BE2C (cell line): ENCODE measurements around the gene TJP2.

ENCODE experiments used
- DNase-seq: peaks from one replicate; pipeline ENCODE4 v3.0.0-alpha.2; 2020
- H3K27me3 ChIP-seq: fragments of 250-450 bp; sonication (Bioruptor Pico); 2 replicates; pipeline ENCODE4 v1.5.1; 2020; ENCODE audit warnings: mild to moderate bottlenecking
- H3K36me3 ChIP-seq: fragments of 250-450 bp; sonication (Bioruptor Pico); 2 replicates; pipeline ENCODE4 v1.5.1; 2020; ENCODE audit warnings: mild to moderate bottlenecking
- H3K4me1 ChIP-seq: fragments of 250-450 bp; sonication (Bioruptor Pico); 2 replicates; pipeline ENCODE4 v1.5.1; 2020
- H3K4me3 ChIP-seq: 2 replicates; pipeline ENCODE4 v1.5.1; 2011; ENCODE audit warnings: low read depth, low read length
- H3K9me3 ChIP-seq: fragments of 250-450 bp; sonication (Bioruptor Pico); 2 replicates; pipeline ENCODE4 v1.5.1; 2020
- TF ChIP-seq, protein P1 (sequence below): IDR thresholded peaks from 2 replicates; pipeline ENCODE4 v1.5.1; 2012; ENCODE audit warnings: mild to moderate bottlenecking, low read depth, low read length

The TJP2 gene

GRCh38 chr9:69272212-69272611 is 98.1 kb downstream of the TJP2 start:
- DNase-seq: no peak
- Histone ChIP-seq H3K4me3 (no peak overlapping the region), H3K27me3 (no peaks in the 10 kb centered on the region), H3K4me1 (no peaks in the 10 kb centered on the region), H3K9me3 (no peaks in the 10 kb centered on the region), H3K36me3 (no peaks in the 10 kb centered on the region)
- TF ChIP-seq, protein P1, sequence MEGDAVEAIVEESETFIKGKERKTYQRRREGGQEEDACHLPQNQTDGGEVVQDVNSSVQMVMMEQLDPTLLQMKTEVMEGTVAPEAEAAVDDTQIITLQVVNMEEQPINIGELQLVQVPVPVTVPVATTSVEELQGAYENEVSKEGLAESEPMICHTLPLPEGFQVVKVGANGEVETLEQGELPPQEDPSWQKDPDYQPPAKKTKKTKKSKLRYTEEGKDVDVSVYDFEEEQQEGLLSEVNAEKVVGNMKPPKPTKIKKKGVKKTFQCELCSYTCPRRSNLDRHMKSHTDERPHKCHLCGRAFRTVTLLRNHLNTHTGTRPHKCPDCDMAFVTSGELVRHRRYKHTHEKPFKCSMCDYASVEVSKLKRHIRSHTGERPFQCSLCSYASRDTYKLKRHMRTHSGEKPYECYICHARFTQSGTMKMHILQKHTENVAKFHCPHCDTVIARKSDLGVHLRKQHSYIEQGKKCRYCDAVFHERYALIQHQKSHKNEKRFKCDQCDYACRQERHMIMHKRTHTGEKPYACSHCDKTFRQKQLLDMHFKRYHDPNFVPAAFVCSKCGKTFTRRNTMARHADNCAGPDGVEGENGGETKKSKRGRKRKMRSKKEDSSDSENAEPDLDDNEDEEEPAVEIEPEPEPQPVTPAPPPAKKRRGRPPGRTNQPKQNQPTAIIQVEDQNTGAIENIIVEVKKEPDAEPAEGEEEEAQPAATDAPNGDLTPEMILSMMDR: no peak

DNA sequence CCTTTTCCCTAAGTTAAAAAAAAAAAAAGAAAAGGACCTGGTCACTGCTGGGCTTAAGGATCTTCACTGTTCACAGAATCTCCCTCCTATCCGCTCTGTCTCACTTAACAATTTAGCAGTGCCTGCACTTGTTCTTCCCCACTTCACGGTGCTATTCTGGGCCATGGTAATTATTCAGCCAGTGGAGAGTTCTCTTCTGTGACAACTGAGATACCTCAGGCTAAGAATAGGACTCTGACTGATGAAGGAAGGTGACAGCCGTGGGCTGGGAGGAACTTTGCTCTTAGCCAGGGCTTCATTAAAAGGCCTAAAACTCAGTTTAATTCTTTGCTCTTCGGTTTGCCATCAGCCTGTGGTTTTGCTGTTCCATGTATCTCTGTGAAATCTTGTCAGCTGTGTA is 99.1 kb downstream of the TJP2 start:
- H3K4me3 ChIP-seq: no peak overlapping the region
- no peak for DNase-seq
- TF ChIP-seq, protein P1: no peak
- H3K9me3 ChIP-seq: no peaks in the 10 kb centered on the region
- no peaks in the 10 kb centered on the region for H3K4me1 ChIP-seq
- no peaks in the 10 kb centered on the region for H3K27me3 ChIP-seq
- H3K36me3 ChIP-seq: no peaks in the 10 kb centered on the region

- Histone ChIP-seq H3K4me3 (no peak overlapping the region), H3K36me3 (no peaks in the 10 kb centered on the region), H3K9me3 (no peaks in the 10 kb centered on the region), H3K27me3 (peaks cover 3% of the 10 kb centered on the region; the same call in 1 of the 2 replicates), H3K4me1 (no peaks in the 10 kb centered on the region)
- TF ChIP-seq, protein P1: no peak
- no peak for DNase-seq
Measured at GRCh38 chr9:69276775-69277174, 102.7 kb downstream of the TJP2 start.

- H3K9me3 ChIP-seq: no peaks in the 10 kb centered on the region
- DNase-seq: no peak
- TF ChIP-seq, protein P1: no peak
- peaks cover 9% of the 10 kb centered on the region for H3K27me3 ChIP-seq
- H3K36me3 ChIP-seq: no peaks in the 10 kb centered on the region
- no peaks in the 10 kb centered on the region for H3K4me1 ChIP-seq
- H3K4me3 ChIP-seq: no peak overlapping the region
Measured at GRCh38 chr9:69279084-69279731, 105.1 kb downstream of the TJP2 start.

DNA sequence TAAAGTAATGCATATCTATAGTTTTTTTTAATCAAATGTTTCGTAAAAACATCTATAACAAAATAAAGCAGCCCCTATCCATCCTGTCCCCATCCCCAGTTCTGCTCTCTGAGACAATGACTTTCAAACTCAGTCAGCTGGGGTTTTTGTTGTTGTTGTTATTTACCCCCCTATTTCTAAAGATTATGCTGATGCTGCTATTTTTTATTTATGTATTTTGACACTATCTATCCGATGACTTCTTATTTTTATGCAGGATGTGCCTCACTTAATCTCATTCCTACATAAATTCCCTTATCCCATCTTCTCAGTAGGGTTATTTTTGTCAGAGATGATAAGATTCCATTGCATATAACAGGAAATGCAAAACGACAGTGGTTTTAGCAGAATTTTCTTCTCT is 105.7 kb downstream of the TJP2 start:
- no peaks in the 10 kb centered on the region for H3K4me1 ChIP-seq
- H3K27me3 ChIP-seq: peaks cover 9% of the 10 kb centered on the region
- H3K36me3 ChIP-seq: no peaks in the 10 kb centered on the region
- DNase-seq: no peak
- no peaks in the 10 kb centered on the region for H3K9me3 ChIP-seq
- TF ChIP-seq, protein P1: no peak
- no peak overlapping the region for H3K4me3 ChIP-seq

GRCh38 chr9:69283003-69283402 is 108.9 kb downstream of the TJP2 start:
- no peak for DNase-seq
- Histone ChIP-seq H3K27me3 (peaks cover 17% of the 10 kb centered on the region), H3K4me1 (no peaks in the 10 kb centered on the region), H3K4me3 (no peak overlapping the region), H3K36me3 (no peaks in the 10 kb centered on the region), H3K9me3 (no peaks in the 10 kb centered on the region)
- TF ChIP-seq, protein P1: no peak
